Right atrium auricular region (tissue), 2 donors: ENCODE results near the gene SMARCA1. TPM values are rescaled to one million over a fixed set of nuclear protein-coding genes. Genes with fewer than 3 reads are reported as not detected.

Source experiments
- DNase-seq: peaks from one replicate; pipeline ENCODE4 v3.0.0-alpha.2; 2019; ENCODE audit warnings: low spot score
- H3K27ac ChIP-seq, 2 donors: fragments of 200-600 bp; sonication (generic); 1 replicate in 1 of 2; 2 replicates in 1 of 2; pipeline ENCODE4 v1.5.1; 2016 to 2019
- H3K27me3 ChIP-seq, 2 donors: fragments of 200-600 bp; sonication (generic); one replicate each; pipeline versions ENCODE4 v1.5.1 to v1.6.0; 2017 to 2019
- H3K36me3 ChIP-seq: fragments of 200-600 bp; sonication (generic); one replicate; pipeline ENCODE4 v1.5.1; 2016
- H3K4me1 ChIP-seq, 2 donors: fragments of 200-600 bp; sonication (generic); one replicate each; pipeline versions ENCODE4 v1.5.1 to v1.6.0; 2017 to 2019
- H3K4me3 ChIP-seq, 2 donors: fragments of 200-600 bp; sonication (generic); 1 replicate in 1 of 2; 2 replicates in 1 of 2; pipeline ENCODE4 v1.5.1; 2017 to 2019; ENCODE audit warnings: mild to moderate bottlenecking in 1 of 2, moderate library complexity in 1 of 2
- H3K9me3 ChIP-seq, 2 donors: fragments of 200-600 bp; sonication (generic); one replicate each; pipeline ENCODE4 v1.5.1; 2019
- total RNA-seq, 2 donors: library from RNA; depleted of rRNA; stranded (reverse); fragments of >200 nt; gene quantifications; one replicate each; pipeline ENCODE4 v1.1.0, GENCODE V29; 2016
- TF ChIP-seq, protein P1 (sequence below), 2 donors: fragments of 200-600 bp; sonication (generic); IDR thresholded peaks; one replicate each; pipeline ENCODE4 v1.5.1; 2019; ENCODE audit warnings: antibody characterized with exemption in 2 of 2

SMARCA1 gene
- total RNA-seq, 2 donors from 2014 or later = 24.1 to 35.2 TPM

DNA sequence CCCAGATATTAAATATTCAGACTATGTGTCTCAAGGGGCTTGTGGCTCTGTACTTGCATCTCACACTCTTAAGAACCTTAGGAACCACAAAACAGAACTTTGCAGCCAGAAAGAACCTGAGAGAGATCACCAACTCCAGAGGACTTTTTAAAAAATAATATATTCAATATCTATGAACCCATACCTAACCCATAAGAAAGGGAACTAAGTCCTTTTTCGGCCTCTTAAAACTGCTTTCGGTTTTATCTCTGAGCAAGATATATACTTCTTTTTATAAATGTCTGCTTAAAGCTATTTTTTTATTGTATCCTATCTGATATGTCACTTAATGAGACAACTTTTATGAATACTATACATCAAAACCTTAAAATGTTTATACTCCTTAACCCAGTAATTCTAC is 10.9 kb downstream of the SMARCA1 start:
- H3K36me3 ChIP-seq = peaks cover 14% of the 10 kb centered on the region
- H3K27ac ChIP-seq = no peak overlapping the region
- no peaks in the 10 kb centered on the region for H3K9me3 ChIP-seq
- H3K4me1 ChIP-seq = no peaks in the 10 kb centered on the region
- DNase-seq = no peak
- no peaks in the 10 kb centered on the region for H3K27me3 ChIP-seq
- TF ChIP-seq, protein P1, sequence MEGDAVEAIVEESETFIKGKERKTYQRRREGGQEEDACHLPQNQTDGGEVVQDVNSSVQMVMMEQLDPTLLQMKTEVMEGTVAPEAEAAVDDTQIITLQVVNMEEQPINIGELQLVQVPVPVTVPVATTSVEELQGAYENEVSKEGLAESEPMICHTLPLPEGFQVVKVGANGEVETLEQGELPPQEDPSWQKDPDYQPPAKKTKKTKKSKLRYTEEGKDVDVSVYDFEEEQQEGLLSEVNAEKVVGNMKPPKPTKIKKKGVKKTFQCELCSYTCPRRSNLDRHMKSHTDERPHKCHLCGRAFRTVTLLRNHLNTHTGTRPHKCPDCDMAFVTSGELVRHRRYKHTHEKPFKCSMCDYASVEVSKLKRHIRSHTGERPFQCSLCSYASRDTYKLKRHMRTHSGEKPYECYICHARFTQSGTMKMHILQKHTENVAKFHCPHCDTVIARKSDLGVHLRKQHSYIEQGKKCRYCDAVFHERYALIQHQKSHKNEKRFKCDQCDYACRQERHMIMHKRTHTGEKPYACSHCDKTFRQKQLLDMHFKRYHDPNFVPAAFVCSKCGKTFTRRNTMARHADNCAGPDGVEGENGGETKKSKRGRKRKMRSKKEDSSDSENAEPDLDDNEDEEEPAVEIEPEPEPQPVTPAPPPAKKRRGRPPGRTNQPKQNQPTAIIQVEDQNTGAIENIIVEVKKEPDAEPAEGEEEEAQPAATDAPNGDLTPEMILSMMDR (IDR thresholded peaks at IDR 0.05) = no peak
- H3K4me3 ChIP-seq = no peak overlapping the region

DNA sequence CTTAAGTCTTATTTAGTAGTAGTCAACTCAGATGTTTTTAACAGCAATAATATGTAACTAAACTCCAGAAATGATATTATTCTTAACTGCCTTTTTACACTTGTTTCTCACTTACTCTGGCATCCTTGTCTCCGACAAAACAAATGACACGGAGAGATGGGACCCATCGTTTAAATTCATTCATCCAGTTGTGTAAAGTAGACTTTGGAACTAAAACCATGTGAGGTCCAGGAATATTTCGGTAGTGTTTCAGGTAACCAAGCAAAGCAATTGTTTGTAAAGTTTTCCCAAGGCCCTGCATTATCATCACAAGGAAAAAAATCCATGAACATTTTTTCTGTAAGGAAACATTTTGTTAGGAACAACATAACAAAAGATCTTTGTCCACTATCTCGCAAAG is 11.6 kb downstream of the SMARCA1 start:
- peaks cover 16% of the 10 kb centered on the region for H3K36me3 ChIP-seq
- TF ChIP-seq, protein P1 (IDR thresholded peaks at IDR 0.05) = no peak
- DNase-seq = no peak
- no peak overlapping the region for H3K4me3 ChIP-seq
- H3K27me3 ChIP-seq = no peaks in the 10 kb centered on the region
- H3K9me3 ChIP-seq = no peaks in the 10 kb centered on the region
- H3K4me1 ChIP-seq = no peaks in the 10 kb centered on the region
- H3K27ac ChIP-seq = no peak overlapping the region

DNA sequence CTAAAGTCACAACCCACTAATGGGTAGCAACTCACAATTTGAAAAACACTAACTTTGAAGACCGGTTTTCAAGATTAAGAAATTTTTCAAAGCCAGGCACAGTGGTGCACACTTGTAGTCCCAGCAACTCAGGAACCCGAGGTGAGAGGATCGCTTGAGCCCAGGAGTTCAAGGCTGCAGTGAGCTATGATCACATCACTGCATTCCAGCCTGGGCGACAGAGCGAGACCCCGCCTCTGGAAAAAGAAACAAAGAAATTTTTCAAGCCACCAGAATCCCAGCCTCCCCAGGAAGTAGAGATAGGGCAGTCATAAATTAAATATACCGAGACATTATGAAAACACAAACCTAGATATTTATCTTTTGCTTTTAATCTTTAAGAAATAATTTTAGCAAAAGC is 13.0 kb downstream of the SMARCA1 start:
- H3K4me1 ChIP-seq = no peaks in the 10 kb centered on the region
- no peak for DNase-seq
- H3K4me3 ChIP-seq = no peak overlapping the region
- no peak overlapping the region for H3K27ac ChIP-seq
- H3K36me3 ChIP-seq = peaks cover 26% of the 10 kb centered on the region
- no peaks in the 10 kb centered on the region for H3K9me3 ChIP-seq
- no peaks in the 10 kb centered on the region for H3K27me3 ChIP-seq
- TF ChIP-seq, protein P1 (IDR thresholded peaks at IDR 0.05) = no peak

DNA sequence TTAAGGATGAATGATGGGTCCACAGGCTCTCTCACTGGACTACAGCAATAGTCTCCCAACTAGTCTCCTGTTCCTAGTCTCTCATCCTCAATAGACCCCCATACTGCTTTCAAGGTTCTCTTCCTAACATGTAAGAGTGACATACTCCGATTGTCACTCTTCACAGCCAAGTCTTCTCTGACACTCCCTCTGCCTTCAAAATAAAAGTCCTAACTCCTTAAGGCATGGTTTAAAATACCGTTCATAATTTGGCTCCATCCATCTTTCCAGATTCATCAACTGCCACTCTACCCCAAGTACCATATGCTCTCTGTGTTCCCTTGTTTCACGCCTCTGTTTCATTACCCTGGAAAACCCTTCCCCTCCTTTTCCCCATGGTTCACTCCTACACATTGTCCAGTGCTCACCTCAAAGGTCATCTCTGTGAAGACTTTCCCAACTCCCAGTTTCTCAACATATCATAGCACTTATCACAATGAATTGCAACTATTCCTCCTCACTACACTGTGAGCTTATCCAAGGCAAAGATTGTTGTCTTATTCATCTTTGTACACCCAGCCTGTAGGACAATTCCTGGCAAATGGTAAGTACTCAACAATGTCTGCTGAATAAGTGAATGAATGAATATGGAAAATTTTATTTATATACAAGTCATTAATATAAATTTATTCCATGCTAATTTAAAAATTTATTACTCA is 26.0 kb downstream of the SMARCA1 start:
- peaks cover 30% of the 10 kb centered on the region for H3K36me3 ChIP-seq
- no peak overlapping the region for H3K27ac ChIP-seq
- TF ChIP-seq, protein P1 (IDR thresholded peaks at IDR 0.05) = no peak
- no peaks in the 10 kb centered on the region for H3K27me3 ChIP-seq
- no peak for DNase-seq
- H3K4me3 ChIP-seq = no peak overlapping the region
- no peaks in the 10 kb centered on the region for H3K4me1 ChIP-seq
- H3K9me3 ChIP-seq = no peaks in the 10 kb centered on the region

DNA sequence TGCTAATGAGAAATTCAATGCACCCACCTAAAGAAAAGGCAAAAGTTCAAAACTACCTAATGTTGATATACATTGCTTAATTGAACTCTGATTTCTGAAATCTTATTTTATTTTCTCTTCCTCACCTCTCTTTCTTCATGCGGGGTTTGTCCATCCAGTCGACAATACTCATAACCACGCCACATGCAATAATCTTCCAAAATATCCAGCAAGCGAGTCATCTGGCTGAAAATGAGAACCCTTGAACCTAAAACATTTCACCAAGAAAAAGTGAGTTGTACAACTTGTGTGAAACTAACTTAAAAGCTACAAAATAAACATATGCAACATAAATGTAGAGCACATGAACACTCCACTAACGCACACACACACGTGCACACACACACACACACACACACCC is 26.7 kb downstream of the SMARCA1 start:
- Histone ChIP-seq H3K4me1 (no peaks in the 10 kb centered on the region), H3K27me3 (no peaks in the 10 kb centered on the region), H3K9me3 (no peaks in the 10 kb centered on the region), H3K36me3 (peaks cover 24% of the 10 kb centered on the region), H3K27ac (no peak overlapping the region), H3K4me3 (no peak overlapping the region)
- no peak for DNase-seq
- TF ChIP-seq, protein P1 (IDR thresholded peaks at IDR 0.05) = no peak

DNA sequence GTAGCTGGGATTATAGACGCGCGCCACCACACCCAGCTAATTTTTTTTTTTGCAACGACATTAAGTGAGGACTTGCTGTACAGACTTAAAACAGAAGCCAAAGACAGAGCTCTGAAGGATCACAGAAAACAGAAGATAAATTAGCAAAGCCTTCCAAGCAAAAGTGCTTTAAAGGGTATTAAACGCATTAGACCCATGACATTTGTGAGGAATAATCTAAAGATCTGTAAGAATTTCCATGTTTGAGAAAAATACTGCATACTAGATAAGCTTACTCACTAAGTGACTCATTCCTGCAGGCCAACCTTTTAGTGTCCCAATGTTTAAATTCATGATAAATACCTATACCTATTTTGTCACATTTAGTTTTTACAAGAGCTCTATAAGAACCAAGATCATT is 27.4 kb downstream of the SMARCA1 start:
- Histone ChIP-seq H3K9me3 (no peaks in the 10 kb centered on the region), H3K27me3 (no peaks in the 10 kb centered on the region), H3K4me3 (no peak overlapping the region), H3K36me3 (peaks cover 20% of the 10 kb centered on the region), H3K27ac (no peak overlapping the region), H3K4me1 (no peaks in the 10 kb centered on the region)
- TF ChIP-seq, protein P1 (IDR thresholded peaks at IDR 0.05) = no peak
- DNase-seq = no peak
